ENCODE measurements around the gene IMPACT.

IMPACT gene

DNA sequence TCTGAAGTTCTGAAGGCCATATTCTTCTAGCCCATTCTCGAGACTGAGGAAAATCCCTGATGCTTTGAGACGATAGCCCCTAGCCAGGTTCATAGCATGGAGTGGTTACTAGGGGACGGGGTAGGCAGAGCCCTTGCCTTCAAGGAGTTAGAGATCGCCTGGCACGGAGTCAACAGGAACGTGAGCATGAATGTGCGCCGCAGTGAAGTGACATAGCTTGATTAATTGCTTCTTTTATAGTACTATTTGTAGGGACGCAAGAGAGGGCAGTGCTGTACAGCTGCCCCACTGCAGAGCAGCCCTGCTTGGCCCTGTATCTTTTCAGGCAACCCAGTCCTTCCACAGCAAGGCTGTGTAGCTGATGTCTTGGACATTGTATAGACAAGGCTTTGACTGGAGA lies 60.2 kb downstream of the IMPACT start:
- Histone ChIP-seq H3K9me3 (no peaks in the 10 kb centered on the region), H3K36me3 (no peaks in the 10 kb centered on the region), H3K4me1 (ENCODE audit: control insufficient read depth in 1 of 2, insufficient read depth in 1 of 2, low read depth in 1 of 2, low read length in 1 of 2) (peaks cover 27 to 45% of the 10 kb centered on the region in 2 experiments), H3K27ac (no peak overlapping the region), H3K4me3 (ENCODE audit: low read depth in 1 of 2, low read length in 1 of 2) (no peak overlapping the region), H3K27me3 (no peaks in the 10 kb centered on the region)
- TF ChIP-seq CTCF (IDR thresholded peaks at IDR 0.05): no peak

DNA sequence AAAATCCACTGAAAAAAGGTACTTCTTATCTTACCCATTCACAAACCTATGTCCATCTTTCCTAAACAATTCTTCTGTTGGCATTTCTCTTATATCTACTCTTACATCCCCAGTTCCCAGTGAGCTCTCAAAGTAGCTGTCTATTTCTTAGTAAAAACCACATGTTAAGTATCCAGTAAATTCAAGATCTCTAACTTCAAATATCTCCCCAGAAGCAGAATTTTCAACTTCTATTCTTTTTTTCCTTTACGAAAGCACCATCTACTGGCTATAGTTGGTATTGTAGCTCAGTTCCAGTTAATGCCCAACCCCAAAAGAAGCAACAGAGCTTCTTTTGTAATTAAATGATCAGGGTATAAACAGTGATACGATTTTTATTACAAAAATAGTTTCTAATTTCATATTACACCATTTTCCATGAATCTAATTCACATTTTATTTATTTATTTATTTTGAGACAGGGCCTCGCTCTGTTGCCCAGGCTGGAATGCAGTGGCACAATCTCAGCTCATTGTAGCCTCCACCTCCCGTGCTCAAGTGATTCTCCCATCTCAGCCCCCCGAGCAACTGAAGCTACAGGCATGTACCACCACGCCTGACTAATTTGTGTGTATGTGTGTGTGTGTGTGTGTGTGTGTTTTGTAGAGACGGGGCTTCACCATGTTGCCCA lies 62.5 kb downstream of the IMPACT start:
- Histone ChIP-seq H3K36me3 (no peaks in the 10 kb centered on the region), H3K27ac (peak overlapping the region; percentile 39), H3K27me3 (no peaks in the 10 kb centered on the region), H3K9me3 (no peaks in the 10 kb centered on the region), H3K4me3 (ENCODE audit: low read depth in 1 of 2, low read length in 1 of 2) (no peak overlapping the region), H3K4me1 (ENCODE audit: control insufficient read depth in 1 of 2, insufficient read depth in 1 of 2, low read depth in 1 of 2, low read length in 1 of 2) (peaks cover 27 to 45% of the 10 kb centered on the region in 2 experiments)
- peak; percentile 85 for TF ChIP-seq CTCF (IDR thresholded peaks at IDR 0.05)

GRCh38 chr18:24490539-24490938 lies 64.1 kb downstream of the IMPACT start:
- Histone ChIP-seq H3K4me3 (ENCODE audit: low read depth in 1 of 2, low read length in 1 of 2) (no peak overlapping the region), H3K27me3 (no peaks in the 10 kb centered on the region), H3K4me1 (ENCODE audit: control insufficient read depth in 1 of 2, insufficient read depth in 1 of 2, low read depth in 1 of 2, low read length in 1 of 2) (peaks cover 14 to 31% of the 10 kb centered on the region in 2 experiments), H3K27ac (no peak overlapping the region), H3K36me3 (no peaks in the 10 kb centered on the region), H3K9me3 (no peaks in the 10 kb centered on the region)
- no peak for TF ChIP-seq CTCF (IDR thresholded peaks at IDR 0.05)

- H3K27ac ChIP-seq: no peak overlapping the region
- no peaks in the 10 kb centered on the region for H3K9me3 ChIP-seq
- H3K27me3 ChIP-seq: no peaks in the 10 kb centered on the region
- no peaks in the 10 kb centered on the region for H3K36me3 ChIP-seq
- no peak overlapping the region for H3K4me3 ChIP-seq (ENCODE audit: low read depth in 1 of 2, low read length in 1 of 2)
- TF ChIP-seq CTCF (IDR thresholded peaks at IDR 0.05): no peak
- H3K4me1 ChIP-seq (ENCODE audit: control insufficient read depth in 1 of 2, insufficient read depth in 1 of 2, low read depth in 1 of 2, low read length in 1 of 2): peaks cover 7 to 17% of the 10 kb centered on the region in 2 experiments
These were observed 65.7 kb downstream of the IMPACT start for GRCh38 chr18:24491927-24492834.

DNA sequence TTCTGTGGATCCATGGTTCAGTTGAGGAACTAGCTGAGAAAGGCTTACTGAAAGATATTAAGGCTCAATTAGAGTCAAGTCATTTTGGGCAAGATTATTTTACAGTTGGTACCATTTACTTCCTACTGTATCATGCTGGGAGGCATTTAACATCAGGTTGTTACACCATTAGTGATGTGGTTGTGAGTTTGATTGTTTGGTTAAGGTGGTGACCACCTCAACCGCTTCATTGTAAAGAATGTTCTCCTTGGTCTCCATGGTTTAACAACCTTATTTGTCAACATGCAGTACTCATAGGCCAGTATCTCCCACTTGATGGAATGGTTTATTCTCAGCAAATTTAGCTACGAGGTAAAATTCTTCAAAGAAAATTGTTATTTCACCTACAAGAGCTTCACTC lies 68.1 kb downstream of the IMPACT start:
- Histone ChIP-seq H3K4me3 (ENCODE audit: low read depth in 1 of 2, low read length in 1 of 2) (no peak overlapping the region), H3K36me3 (no peaks in the 10 kb centered on the region), H3K27me3 (no peaks in the 10 kb centered on the region), H3K9me3 (no peaks in the 10 kb centered on the region), H3K4me1 (ENCODE audit: control insufficient read depth in 1 of 2, insufficient read depth in 1 of 2, low read depth in 1 of 2, low read length in 1 of 2) (peaks cover 3 to 4% of the 10 kb centered on the region in 2 experiments), H3K27ac (no peak overlapping the region)
- TF ChIP-seq CTCF (IDR thresholded peaks at IDR 0.05): no peak
